OCI-LY1 (cell line): ENCODE measurements around the gene DRICH1.

Experiments
- H2AFZ ChIP-seq: fragments of 200-600 bp; sonication (generic), shearing (Covaris generic); 2 replicates; pipeline ENCODE4 v1.6.0; 2014; ENCODE audit warnings: antibody characterized with exemption, mild to moderate bottlenecking, low read length
- H3F3A ChIP-seq: fragments of 200-600 bp; sonication (generic), shearing (Covaris generic); 2 replicates; pipeline ENCODE4 v1.6.0; 2014; ENCODE audit warnings: mild to moderate bottlenecking, antibody characterized with exemption, low read length, moderate library complexity; ENCODE audit not compliant: insufficient read depth
- H3K27ac ChIP-seq: fragments of 200-600 bp; sonication (generic); 2 replicates; pipeline ENCODE4 v1.5.1; 2014; ENCODE audit warnings: low read length, mixed run types, mild to moderate bottlenecking, low read depth; ENCODE audit not compliant: poor library complexity, severe bottlenecking
- H3K27me3 ChIP-seq: fragments of 200-600 bp; sonication (generic); 2 replicates; pipeline ENCODE4 v1.6.0; 2014; ENCODE audit warnings: antibody characterized with exemption, mild to moderate bottlenecking, low read length, moderate library complexity; ENCODE audit not compliant: insufficient read depth
- H3K36me3 ChIP-seq: fragments of 200-600 bp; sonication (generic); 2 replicates; pipeline ENCODE4 v1.6.1; 2014; ENCODE audit warnings: mild to moderate bottlenecking, antibody characterized with exemption, low read length, moderate library complexity, mixed read lengths; ENCODE audit not compliant: insufficient read depth
- H3K4me1 ChIP-seq: fragments of 200-600 bp; sonication (generic); 2 replicates; pipeline ENCODE4 v1.5.1; 2014; ENCODE audit warnings: mild to moderate bottlenecking, low read length, moderate library complexity; ENCODE audit not compliant: insufficient read depth, severe bottlenecking
- H3K4me2 ChIP-seq: fragments of 200-600 bp; sonication (generic), shearing (Covaris generic); 2 replicates; pipeline ENCODE4 v1.6.1; 2014; ENCODE audit warnings: low read length
- H3K4me3 ChIP-seq: fragments of 200-600 bp; sonication (generic); 2 replicates; pipeline ENCODE4 v1.5.1; 2014; ENCODE audit warnings: low read length, low read depth, mild to moderate bottlenecking, mixed read lengths; ENCODE audit not compliant: poor library complexity, severe bottlenecking
- H3K79me2 ChIP-seq: fragments of 200-600 bp; shearing (Covaris generic); 2 replicates; pipeline ENCODE4 v1.6.1; 2016; ENCODE audit warnings: mixed run types, low read length, mixed read lengths; ENCODE audit not compliant: insufficient read depth
- H3K9ac ChIP-seq: fragments of 200-600 bp; sonication (generic), shearing (Covaris generic); 2 replicates; pipeline ENCODE4 v1.6.1; 2014; ENCODE audit warnings: mild to moderate bottlenecking, low read length, mixed read lengths
- H3K9me2 ChIP-seq: fragments of 200-600 bp; sonication (generic), shearing (Covaris generic); 2 replicates; pipeline ENCODE4 v1.6.1; 2014; ENCODE audit warnings: low read depth, mild to moderate bottlenecking, low read length, mixed read lengths
- H3K9me3 ChIP-seq: fragments of 200-600 bp; shearing (Covaris generic); 2 replicates; pipeline ENCODE4 v1.6.1; 2014; ENCODE audit warnings: low read length, mixed read lengths
- H4K20me1 ChIP-seq: fragments of 200-600 bp; sonication (generic), shearing (Covaris generic); 2 replicates; pipeline ENCODE4 v1.6.0; 2016; ENCODE audit warnings: mild to moderate bottlenecking, low read length; ENCODE audit not compliant: insufficient read depth
- CTCF ChIP-seq: fragments of 200-600 bp; sonication (generic), shearing (Covaris generic); IDR thresholded peaks from 2 replicates; pipeline ENCODE4 v1.5.1; 2017; ENCODE audit warnings: mild to moderate bottlenecking, antibody characterized with exemption, low read length, moderate library complexity, mixed read lengths
- EZH2 ChIP-seq: fragments of 200-600 bp; sonication (generic), shearing (Covaris generic); IDR thresholded peaks from 2 replicates; pipeline ENCODE4 v1.8.0; 2017; ENCODE audit warnings: borderline replicate concordance, mixed run types, mild to moderate bottlenecking, antibody characterized with exemption, low read length, moderate library complexity, mixed read lengths

DRICH1 gene

GRCh38 chr22:23583153-23583552 lies 49.0 kb downstream of the DRICH1 start:
- H3K79me2 ChIP-seq: no peaks in the 10 kb centered on the region
- H3F3A ChIP-seq: no peaks in the 10 kb centered on the region
- peaks cover 4% of the 10 kb centered on the region; the same call in 1 of the 2 replicates for H3K27me3 ChIP-seq
- H2AFZ ChIP-seq: no peak overlapping the region
- H3K27ac ChIP-seq: no peak overlapping the region
- H3K9me2 ChIP-seq: no peaks in the 10 kb centered on the region
- no peak overlapping the region for H3K4me2 ChIP-seq
- H3K9me3 ChIP-seq: no peaks in the 10 kb centered on the region
- no peak overlapping the region for H3K4me3 ChIP-seq
- no peak overlapping the region for H3K9ac ChIP-seq
- no peaks in the 10 kb centered on the region for H3K36me3 ChIP-seq
- no peaks in the 10 kb centered on the region for H3K4me1 ChIP-seq
- no peaks in the 10 kb centered on the region for H4K20me1 ChIP-seq
- TF ChIP-seq EZH2: no peak
- TF ChIP-seq CTCF: no peak

- Histone ChIP-seq H3K9me2 (no peaks in the 10 kb centered on the region), H3K36me3 (no peaks in the 10 kb centered on the region), H3K27me3 (peaks cover 4% of the 10 kb centered on the region; the same call in 1 of the 2 replicates), H3K79me2 (no peaks in the 10 kb centered on the region), H2AFZ (no peak overlapping the region), H3K9me3 (no peaks in the 10 kb centered on the region), H3F3A (no peaks in the 10 kb centered on the region), H3K27ac (no peak overlapping the region), H3K4me3 (no peak overlapping the region), H3K4me2 (no peak overlapping the region), H3K9ac (no peak overlapping the region), H4K20me1 (no peaks in the 10 kb centered on the region), H3K4me1 (no peaks in the 10 kb centered on the region)
- TF ChIP-seq CTCF (no peak), EZH2 (no peak)
Measured at GRCh38 chr22:23581260-23581650, 50.9 kb downstream of the DRICH1 start.

- Histone ChIP-seq H4K20me1 (no peaks in the 10 kb centered on the region), H3K27me3 (peaks cover 4% of the 10 kb centered on the region; the same call in 1 of the 2 replicates), H3K9me2 (no peaks in the 10 kb centered on the region), H3K4me2 (no peak overlapping the region), H3K4me1 (no peaks in the 10 kb centered on the region), H3K9me3 (no peaks in the 10 kb centered on the region), H3K4me3 (no peak overlapping the region), H3F3A (no peaks in the 10 kb centered on the region), H3K79me2 (no peaks in the 10 kb centered on the region), H3K36me3 (no peaks in the 10 kb centered on the region), H3K9ac (no peak overlapping the region), H3K27ac (no peak overlapping the region), H2AFZ (no peak overlapping the region)
- TF ChIP-seq EZH2 (no peak), CTCF (no peak)
Measured at GRCh38 chr22:23580576-23581259, 51.4 kb downstream of the DRICH1 start.
